M059J (cell line): Measurements from ENCODE around the gene ASMTL. TPM values are rescaled to one million over a fixed set of nuclear protein-coding genes. Genes with fewer than 3 reads are reported as not detected.

Experiments used
- total RNA-seq: library from RNA; depleted of rRNA; stranded (reverse); fragments of >200 nt; shearing (Covaris generic); gene quantifications from 2 replicates; pipeline ENCODE4 v1.2.3, GENCODE V29; 2014; rRNA removed

The ASMTL gene
- total RNA-seq, 1 experiment from 2014 or later, result 7.2 TPM

Other genes with a start within 250 kb of the ASMTL start
- 0.10 TPM in 1 of 2 replicates, not detected in the other for gene CRLF2, start 240.3 kb downstream of the ASMTL start, total RNA-seq
- not detected in 2 replicates for gene CSF2RA, start 184.1 kb downstream of the ASMTL start, total RNA-seq
- not detected in 2 replicates for gene IL3RA, start 116.1 kb downstream of the ASMTL start, total RNA-seq
- 113 and 125 TPM in 2 replicates for gene SLC25A6, start 60.8 kb downstream of the ASMTL start, total RNA-seq
- gene P2RY8, start 84.3 kb upstream of the ASMTL start, total RNA-seq, result 0.10 TPM in 1 of 2 replicates, not detected in the other
- gene AKAP17A, start 138.7 kb upstream of the ASMTL start, total RNA-seq, result 14.7 and 21.3 TPM in 2 replicates
- not detected in 2 replicates for gene ASMT, start 162.2 kb upstream of the ASMTL start, total RNA-seq